HG02798 (cell line): ENCODE results near the gene IGFBP1.
A peak's percentile ranks its signal among the peaks of the same experiment; 100 is the strongest.

Source experiments
- ATAC-seq: cut with Tn5 transposase; IDR thresholded peaks from one replicate; pipeline ENCODE4 v1.9.1; 2021; ENCODE audit warnings: mild to moderate bottlenecking; ENCODE audit not compliant: unreplicated experiment, poor library complexity

Gene IGFBP1

GRCh38 chr7:45897042-45897690 lies 8.9 kb downstream of the IGFBP1 start:
- no peak for ATAC-seq

- ATAC-seq: no peak
Measured at GRCh38 chr7:45898222-45898621, 9.9 kb downstream of the IGFBP1 start.

- ATAC-seq: no peak
Measured at GRCh38 chr7:45901566-45901965, 13.3 kb downstream of the IGFBP1 start.

GRCh38 chr7:45902820-45903219 lies 14.5 kb downstream of the IGFBP1 start:
- no peak for ATAC-seq

- ATAC-seq: no peak
Measured at GRCh38 chr7:45909561-45909960, 21.3 kb downstream of the IGFBP1 start.

GRCh38 chr7:45910855-45911254 lies 22.6 kb downstream of the IGFBP1 start:
- ATAC-seq: no peak

GRCh38 chr7:45911311-45911710 lies 23.0 kb downstream of the IGFBP1 start:
- ATAC-seq: no peak

GRCh38 chr7:45912972-45913371 lies 24.7 kb downstream of the IGFBP1 start:
- no peak for ATAC-seq

GRCh38 chr7:45914911-45915310 lies 26.6 kb downstream of the IGFBP1 start:
- no peak for ATAC-seq

GRCh38 chr7:45915606-45916005 lies 27.3 kb downstream of the IGFBP1 start:
- ATAC-seq: no peak

GRCh38 chr7:45917064-45917463 lies 28.8 kb downstream of the IGFBP1 start:
- no peak for ATAC-seq

GRCh38 chr7:45917658-45918057 lies 29.4 kb downstream of the IGFBP1 start:
- ATAC-seq: peak; percentile 73

- ATAC-seq: no peak
Measured at GRCh38 chr7:45918556-45918955, 30.3 kb downstream of the IGFBP1 start.

- no peak for ATAC-seq
Measured at GRCh38 chr7:45919231-45919784, 31.0 kb downstream of the IGFBP1 start.

- no peak for ATAC-seq
Measured at GRCh38 chr7:45919993-45920459, 31.7 kb downstream of the IGFBP1 start.

GRCh38 chr7:45920502-45921380 lies 32.5 kb downstream of the IGFBP1 start, which contains the start of gene IGFBP3:
Gene IGFBP3, minus strand, starts transcription at chr7:45921272. Its CDS starts 132 bp downstream, at chr7:45921140.
- ATAC-seq: no peak

- ATAC-seq: no peak
Measured at GRCh38 chr7:45921381-45921698, 33.1 kb downstream of the IGFBP1 start.

GRCh38 chr7:45921699-45922519 lies 33.6 kb downstream of the IGFBP1 start:
- no peak for ATAC-seq

GRCh38 chr7:45922810-45923209 lies 34.5 kb downstream of the IGFBP1 start:
- ATAC-seq: no peak

- ATAC-seq: peak; percentile 41
Measured at GRCh38 chr7:45923290-45923689, 35.0 kb downstream of the IGFBP1 start.
